GM21423 (cell line): ENCODE results near the gene METAP1D.
"Not testable (repeated sequence)": the region's sequence is repeated elsewhere in the genome, so short reads cannot be mapped to it uniquely, and the experiment has no call there.

Source experiments
- ATAC-seq: cut with Tn5 transposase; IDR thresholded peaks from one replicate; pipeline ENCODE4 v1.9.1; 2021; ENCODE audit warnings: mild to moderate bottlenecking, moderate library complexity; ENCODE audit not compliant: unreplicated experiment

The METAP1D gene

GRCh38 chr2:172047566-172048507 is 48.1 kb downstream of the METAP1D start:
- ATAC-seq: no peak

GRCh38 chr2:172048508-172049503 is 49.1 kb downstream of the METAP1D start:
- no peak for ATAC-seq

GRCh38 chr2:172049567-172050120 is 49.9 kb downstream of the METAP1D start:
- no peak for ATAC-seq

GRCh38 chr2:172050479-172051125 is 50.8 kb downstream of the METAP1D start:
- ATAC-seq: no peak

- ATAC-seq: no peak
Measured at GRCh38 chr2:172052000-172052983, 52.5 kb downstream of the METAP1D start.

- no peak for ATAC-seq
Measured at GRCh38 chr2:172053486-172053885, 53.7 kb downstream of the METAP1D start.

GRCh38 chr2:172056293-172056692 is 56.5 kb downstream of the METAP1D start:
- ATAC-seq: no peak

GRCh38 chr2:172058660-172059059 is 58.9 kb downstream of the METAP1D start:
- no peak for ATAC-seq

GRCh38 chr2:172060118-172060517 is 60.4 kb downstream of the METAP1D start:
- not testable (repeated sequence) for ATAC-seq

GRCh38 chr2:172062402-172063004 is 62.8 kb downstream of the METAP1D start:
- ATAC-seq: no peak

- no peak for ATAC-seq
Measured at GRCh38 chr2:172063446-172063845, 63.7 kb downstream of the METAP1D start.

- ATAC-seq: no peak
Measured at GRCh38 chr2:172065111-172065510, 65.4 kb downstream of the METAP1D start.

GRCh38 chr2:172066394-172066886 is 66.7 kb downstream of the METAP1D start:
- ATAC-seq: no peak

GRCh38 chr2:172067905-172068304 is 68.2 kb downstream of the METAP1D start:
- ATAC-seq: not testable (repeated sequence)

GRCh38 chr2:172070936-172071335 is 71.2 kb downstream of the METAP1D start:
- ATAC-seq: no peak

- no peak for ATAC-seq
Measured at GRCh38 chr2:172072303-172072702, 72.5 kb downstream of the METAP1D start.

GRCh38 chr2:172072706-172073105 is 73.0 kb downstream of the METAP1D start:
- no peak for ATAC-seq

- no peak for ATAC-seq
Measured at GRCh38 chr2:172073518-172073917, 73.8 kb downstream of the METAP1D start.

- ATAC-seq: no peak
Measured at GRCh38 chr2:172074254-172074653, 74.5 kb downstream of the METAP1D start.
